ENCODE measurements around the gene COQ8B.

Gene COQ8B

DNA sequence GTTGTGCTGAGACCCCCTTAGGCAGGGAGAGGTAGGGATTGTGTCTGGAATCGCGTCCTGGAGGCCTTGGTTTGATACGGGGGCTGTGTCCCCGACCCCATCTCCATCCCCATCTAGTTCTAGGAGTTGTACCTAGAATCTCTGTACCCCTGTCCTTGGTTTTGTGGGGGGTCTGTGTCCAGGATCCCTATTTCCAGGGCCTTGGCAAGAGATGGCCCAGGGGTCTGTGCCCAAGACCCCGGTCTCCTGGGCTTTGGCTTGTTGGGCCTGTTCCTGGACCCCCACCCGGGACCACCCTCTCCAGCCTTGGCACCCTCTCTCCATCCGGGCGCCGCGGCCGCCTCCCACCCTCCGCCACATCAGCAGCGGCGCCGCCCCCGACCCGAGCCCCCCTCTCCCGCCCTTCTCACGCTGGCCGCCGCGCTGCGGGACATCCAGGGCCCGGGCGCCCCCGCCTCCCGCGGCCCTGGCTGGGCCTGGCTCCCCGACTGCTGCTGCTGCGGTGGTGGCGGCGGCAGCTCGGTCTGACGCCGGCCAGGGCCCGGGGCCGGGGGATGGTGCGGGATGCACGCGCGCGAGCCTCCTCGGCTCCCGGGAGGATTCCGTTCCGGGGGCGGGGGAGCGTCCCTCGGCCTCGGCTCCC lies 26.5 kb downstream of the COQ8B start, which contains the start of gene NUMBL:
Gene NUMBL, minus strand, starts transcription at position 602 of the 643 bp plus-strand sequence. Its CDS starts 168 bp downstream, at position 434.
- DNase-seq = no peak

DNA sequence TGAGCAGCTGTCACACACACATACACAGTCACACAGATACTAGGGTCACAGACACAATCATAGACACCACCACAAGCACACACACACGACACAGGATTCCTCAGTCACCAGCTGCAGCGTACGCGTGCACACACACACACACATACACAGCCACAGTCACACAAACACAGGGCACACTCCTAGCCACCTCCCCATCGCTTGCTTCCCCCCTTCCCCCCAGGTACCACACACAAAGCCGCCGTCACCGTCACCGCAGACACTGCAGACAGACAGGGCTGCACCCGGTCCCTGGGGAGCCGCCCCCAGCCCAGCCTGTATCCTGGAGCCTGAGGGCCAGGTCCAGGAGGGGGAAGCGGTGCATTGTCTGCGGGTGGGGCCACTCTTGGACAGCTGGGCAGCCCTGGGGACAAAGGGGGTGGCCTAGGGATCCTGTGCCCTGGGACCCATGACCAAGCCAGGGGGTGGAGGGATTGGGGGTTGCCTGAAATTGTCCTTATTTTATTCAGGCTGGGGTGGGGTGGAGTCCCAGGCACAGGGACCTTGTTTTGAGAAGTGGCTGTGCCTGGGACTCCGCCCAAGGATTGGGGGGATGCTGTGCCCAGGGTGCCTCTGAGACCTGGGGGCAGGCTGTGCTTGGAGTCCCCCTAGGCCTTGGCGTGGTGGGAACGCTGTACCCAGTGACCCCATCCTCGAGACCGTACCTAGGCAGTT lies 27.2 kb downstream of the COQ8B start:
- no peak for DNase-seq

DNA sequence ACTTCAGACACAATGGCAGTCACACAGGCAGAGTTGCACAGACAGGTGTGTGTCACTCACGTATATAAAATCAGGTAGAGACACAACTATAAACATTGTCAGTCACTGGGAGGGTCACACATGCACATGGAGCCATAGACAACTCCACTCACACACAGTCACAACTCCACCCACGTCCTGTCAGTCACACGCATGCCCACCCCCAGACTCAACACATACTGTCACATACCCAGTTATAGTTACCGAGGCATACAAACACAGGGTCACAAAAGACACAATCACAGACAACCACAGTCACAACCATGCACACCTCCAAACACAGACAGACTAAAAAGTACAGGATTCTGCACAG lies 27.7 kb downstream of the COQ8B start:
- DNase-seq = no peak

GRCh38 chr19:40688309-40688708 lies 28.4 kb downstream of the COQ8B start:
- DNase-seq = no peak

DNA sequence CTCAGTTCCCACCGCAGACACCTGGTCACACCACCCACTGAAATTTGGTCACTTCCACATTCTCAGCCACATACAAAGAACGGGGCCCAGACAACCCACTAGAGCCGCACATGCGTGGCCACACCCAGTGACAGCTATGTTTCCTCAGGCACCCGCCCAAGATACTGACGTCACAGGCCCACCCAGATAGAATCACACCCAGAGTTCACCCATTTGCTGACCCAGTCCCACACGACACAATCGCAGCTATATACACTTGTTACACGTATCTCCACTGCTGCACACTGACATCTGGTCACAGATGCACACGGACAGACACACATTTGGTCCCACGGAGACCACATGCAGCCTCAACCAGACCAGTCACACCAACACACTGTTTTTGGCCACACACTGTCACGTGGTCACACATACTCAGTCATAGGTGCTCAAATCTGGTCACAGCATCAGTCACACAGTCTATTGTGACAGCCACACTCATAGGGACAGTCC lies 29.1 kb downstream of the COQ8B start:
- no peak for DNase-seq

GRCh38 chr19:40686882-40687524 lies 29.7 kb downstream of the COQ8B start:
- no peak for DNase-seq

GRCh38 chr19:40685563-40685962 lies 31.1 kb downstream of the COQ8B start:
- DNase-seq = no peak

DNA sequence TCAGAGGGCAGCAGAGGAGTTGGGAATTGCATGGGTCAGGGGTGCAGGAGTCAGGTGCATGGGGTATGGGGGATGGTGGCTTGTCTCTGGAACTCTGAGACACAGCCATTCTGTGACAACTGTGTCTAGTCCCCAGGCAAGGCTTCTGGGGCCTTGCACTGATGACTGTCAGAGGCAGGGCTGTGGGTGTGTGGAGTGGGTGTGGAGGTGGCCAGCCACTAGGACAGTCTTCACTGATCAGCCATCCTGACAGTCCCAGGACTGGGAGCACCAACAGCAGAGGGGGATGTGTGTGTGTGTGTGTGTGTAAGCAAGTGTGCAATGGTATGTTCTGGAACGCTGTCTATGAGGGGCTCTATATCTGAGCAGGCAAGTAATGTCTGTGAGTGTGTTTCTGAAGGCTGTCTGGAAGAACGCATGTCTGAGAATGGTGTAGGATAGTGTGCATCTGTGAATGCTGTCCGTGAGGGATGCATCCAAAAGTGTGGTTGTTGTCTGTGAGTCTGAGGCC lies 31.6 kb downstream of the COQ8B start:
- no peak for DNase-seq

DNA sequence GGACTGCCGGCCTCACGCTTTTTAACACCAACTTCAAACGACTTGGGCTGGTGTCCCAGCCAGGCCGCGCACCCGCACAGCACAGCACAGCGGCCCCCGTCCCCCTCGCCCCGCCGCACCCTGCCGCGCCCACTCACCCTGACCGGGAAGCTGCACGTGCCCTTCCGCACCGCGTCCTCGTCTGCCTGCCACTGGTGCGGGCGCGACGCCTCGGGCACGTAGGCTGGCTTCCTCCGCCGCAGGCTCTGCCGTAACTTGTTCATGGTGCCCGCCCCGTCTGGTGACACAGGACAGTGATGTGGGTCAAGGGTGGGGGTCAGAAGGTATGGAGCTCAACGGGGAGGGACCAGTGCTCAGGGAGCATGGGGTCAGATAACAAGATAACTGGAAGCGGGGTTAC lies 32.4 kb downstream of the COQ8B start:
- no peak for DNase-seq

DNA sequence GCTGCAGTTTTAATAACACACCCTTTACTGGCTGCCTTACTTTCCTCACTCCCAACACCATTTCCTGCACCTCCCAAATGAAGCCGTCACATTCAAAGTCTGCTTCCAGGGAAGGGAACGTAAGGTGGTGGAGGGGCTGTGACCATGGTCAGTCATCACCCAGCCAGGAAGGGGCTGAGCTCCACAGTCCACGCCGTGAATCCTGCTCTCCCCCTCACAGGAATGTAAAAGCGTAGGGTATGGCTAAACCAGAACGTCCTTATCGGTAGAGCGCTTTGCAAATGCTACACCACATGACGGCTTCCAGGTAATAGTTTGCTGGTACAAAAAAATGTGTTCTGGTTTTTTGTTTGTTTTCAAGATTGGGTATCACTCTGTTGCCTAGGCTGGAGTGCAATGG lies 33.2 kb downstream of the COQ8B start:
- DNase-seq = no peak

DNA sequence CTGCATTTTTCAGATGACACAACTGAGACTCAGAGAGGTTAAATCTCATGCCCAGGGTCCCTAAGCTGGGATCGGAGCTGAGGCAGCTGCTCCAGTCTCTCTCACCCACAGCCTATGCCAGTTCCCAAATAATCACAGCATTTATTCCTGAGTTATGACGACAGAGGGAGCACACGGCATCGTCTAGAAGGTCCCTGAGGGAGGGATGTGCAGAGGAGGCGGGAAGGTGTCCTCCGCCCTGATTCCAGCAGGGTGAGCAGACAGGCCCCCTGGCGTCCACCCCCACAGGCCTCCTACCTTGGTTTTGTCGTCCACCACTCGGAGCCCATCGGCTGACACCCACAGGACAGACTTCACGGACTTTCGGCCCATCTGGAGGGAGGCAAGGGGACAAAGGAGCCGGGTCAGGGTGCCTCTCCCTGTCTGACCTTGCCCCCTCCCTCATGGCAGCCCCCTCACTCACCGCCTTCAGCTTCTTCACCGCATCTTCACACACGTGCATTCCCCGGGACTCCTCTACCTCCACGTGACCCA lies 34.2 kb downstream of the COQ8B start:
- no peak for DNase-seq

DNA sequence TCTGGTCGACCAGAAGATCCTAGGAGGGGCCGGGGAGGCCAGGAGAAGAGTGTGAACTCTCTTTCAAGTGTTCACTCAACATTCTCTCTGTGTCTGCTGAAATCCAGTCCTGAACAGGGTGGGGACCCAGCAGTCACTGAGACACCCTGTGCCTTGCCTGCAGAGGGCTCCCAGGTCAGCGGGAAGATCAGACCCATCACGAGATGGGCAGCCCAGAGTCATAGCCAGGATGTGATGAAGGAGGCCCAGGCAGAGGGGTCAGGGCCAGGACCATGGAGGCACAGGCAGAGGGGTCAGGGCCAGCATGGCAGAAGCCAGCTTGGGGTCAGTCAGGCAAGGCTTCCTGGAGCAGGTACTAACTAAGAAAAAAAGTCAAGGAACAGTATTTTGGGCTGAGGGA lies 35.6 kb downstream of the COQ8B start:
- DNase-seq = no peak

DNA sequence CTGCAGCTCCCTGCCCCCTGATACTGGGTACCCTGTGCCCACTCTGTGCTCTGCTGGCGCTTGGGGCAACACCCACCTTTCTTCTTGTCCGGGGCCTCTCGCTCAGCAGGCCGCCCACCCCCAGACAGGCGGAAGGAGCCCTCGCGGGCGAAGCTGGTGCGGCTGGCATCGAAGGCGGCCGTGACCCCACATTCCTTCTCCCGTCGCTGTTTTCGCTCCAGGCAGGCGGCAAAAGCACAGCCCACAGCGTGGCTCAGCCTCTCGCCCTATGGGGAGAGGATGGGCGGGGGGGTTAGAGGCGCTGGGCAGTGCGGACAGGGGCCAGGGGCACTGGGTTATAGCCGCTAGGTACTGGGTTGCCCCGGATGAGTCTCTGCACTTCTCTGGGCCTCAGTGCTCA lies 39.5 kb downstream of the COQ8B start:
- no peak for DNase-seq

- DNase-seq = no peak
Measured at GRCh38 chr19:40674291-40674690, 42.4 kb downstream of the COQ8B start.

GRCh38 chr19:40673397-40673796 lies 43.3 kb downstream of the COQ8B start:
- no peak for DNase-seq

DNA sequence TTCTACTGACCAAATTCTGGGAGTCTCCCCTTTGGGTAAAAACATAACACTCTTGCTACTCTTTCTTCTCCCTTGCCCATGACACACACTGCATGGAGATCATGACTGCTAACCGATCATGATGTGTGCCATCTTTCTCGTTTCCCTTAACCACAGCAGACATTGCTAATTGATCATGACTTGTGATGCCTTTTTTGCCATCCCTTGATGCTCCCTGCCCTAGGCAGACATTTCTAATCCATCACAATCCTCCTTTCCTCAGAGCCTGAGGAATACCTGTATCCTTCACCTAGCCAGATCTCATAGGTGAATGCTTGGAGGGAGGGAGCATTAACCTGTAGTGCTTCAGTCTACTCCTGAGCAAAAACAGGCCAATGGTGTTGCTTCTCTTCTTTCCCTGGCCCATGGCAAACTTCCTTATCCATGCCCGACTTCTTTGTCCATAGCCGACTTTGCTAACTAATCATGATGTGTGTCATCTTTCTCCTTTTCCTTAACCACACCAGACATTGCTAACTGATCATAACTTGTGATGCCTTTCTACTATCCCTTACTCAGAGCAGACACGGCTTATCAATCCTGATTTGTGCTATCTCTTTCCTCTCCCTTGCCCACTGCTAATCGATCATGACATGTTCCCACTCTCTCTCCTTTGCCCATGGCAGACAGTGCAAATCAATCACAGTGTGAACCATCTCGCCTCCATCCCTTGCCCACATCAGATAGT lies 44.0 kb downstream of the COQ8B start:
- DNase-seq = no peak

GRCh38 chr19:40672038-40672437 lies 44.6 kb downstream of the COQ8B start:
- no peak for DNase-seq

DNA sequence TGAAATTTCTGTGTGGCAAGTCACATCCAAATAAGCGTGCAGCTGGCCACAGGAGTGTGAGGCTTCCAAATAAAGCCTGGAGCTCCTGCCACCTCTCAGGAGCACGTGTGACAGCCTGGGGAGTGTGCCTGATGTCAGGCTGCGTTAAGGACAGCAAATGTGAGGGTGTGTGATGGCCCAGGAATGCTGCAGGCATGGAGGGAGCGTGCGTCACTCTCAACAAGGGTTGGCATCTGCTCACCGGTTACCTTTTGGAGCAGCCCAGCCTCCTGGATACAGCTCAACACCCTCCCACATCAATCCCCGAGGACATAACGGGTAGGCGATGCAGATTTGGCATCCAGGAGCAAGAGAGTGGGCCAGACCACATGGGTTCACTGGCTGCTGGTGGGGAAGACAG lies 45.3 kb downstream of the COQ8B start:
- no peak for DNase-seq

- no peak for DNase-seq
Measured at GRCh38 chr19:40668991-40669614, 47.6 kb downstream of the COQ8B start.

DNA sequence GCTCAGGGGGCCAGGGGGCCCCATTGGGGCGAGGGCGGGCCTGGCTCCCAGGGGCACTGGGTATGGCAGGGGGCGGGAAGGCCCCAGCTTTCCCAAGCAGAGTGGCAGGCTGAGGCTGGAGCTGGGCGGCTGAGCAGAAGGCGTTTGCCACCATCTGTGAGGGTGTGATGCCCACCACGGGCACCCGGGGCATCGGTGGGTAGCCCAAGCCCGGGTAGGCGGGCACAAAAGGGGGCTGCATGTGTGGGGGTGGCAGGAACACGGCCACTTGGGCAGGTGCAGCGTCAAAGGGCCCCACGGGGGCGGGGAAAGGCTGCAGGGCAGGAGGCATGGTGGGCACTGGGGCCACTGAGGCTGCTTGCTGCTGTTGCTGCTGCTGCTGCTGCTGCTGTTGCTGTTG lies 49.1 kb downstream of the COQ8B start:
- DNase-seq = no peak

DNA sequence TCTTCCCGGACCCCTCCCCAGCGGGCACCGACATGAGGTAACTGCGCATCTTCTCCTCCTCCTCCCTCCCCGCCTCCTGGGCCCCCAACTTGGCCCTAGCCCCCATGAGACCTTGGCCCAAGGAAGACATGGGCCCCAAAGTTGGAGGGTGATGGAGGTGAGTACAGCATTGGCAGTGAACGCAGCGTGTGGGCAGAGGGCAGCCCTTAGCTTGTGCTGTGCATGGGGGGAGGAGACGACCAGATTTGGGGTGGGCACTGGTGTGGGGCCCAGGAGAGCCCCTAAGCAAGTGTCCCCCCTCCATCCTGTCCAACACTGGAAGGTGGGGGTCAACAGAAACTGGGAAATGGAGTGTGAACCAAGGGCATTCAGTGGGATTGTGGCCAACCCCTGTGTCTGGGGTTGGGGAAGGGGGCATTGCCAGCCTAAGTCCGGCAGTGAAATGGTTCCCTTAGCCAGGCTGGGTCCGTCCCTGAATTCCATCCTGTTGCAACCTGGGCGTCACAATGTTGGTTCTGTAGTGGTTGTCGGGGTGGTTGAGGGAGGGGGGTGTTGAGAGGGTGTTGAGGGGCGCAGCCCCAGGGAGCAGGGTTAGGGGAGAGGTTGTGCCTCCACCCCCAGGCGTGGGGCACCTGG lies 49.8 kb downstream of the COQ8B start:
- DNase-seq = no peak
